Measurements from ENCODE around the gene MERTK.

Gene MERTK

GRCh38 chr2:111986116-111986900, 87.9 kb downstream of the MERTK start:
- no peak overlapping the region for H3K4me3 ChIP-seq (ENCODE audit: control insufficient read depth, low read depth, low read length)
- DNase-seq (ENCODE audit: low read depth) = peak; percentile 28
- TF ChIP-seq CTCF (conservative IDR thresholded peaks at IDR 0.05; ENCODE audit: control insufficient read depth, insufficient read depth, low read depth, low read length) = no peak

GRCh38 chr2:111990375-111990774, 92.0 kb downstream of the MERTK start:
- no peak for DNase-seq (ENCODE audit: low read depth)
- no peak overlapping the region for H3K4me3 ChIP-seq (ENCODE audit: control insufficient read depth, low read depth, low read length)
- TF ChIP-seq CTCF (conservative IDR thresholded peaks at IDR 0.05; ENCODE audit: control insufficient read depth, insufficient read depth, low read depth, low read length) = no peak

- TF ChIP-seq CTCF (conservative IDR thresholded peaks at IDR 0.05; ENCODE audit: control insufficient read depth, insufficient read depth, low read depth, low read length) = no peak
Measured at GRCh38 chr2:111990856-111991255, 92.4 kb downstream of the MERTK start.

GRCh38 chr2:111994042-111994441, 95.6 kb downstream of the MERTK start:
- no peak for DNase-seq (ENCODE audit: low read depth)
- TF ChIP-seq CTCF (conservative IDR thresholded peaks at IDR 0.05; ENCODE audit: control insufficient read depth, insufficient read depth, low read depth, low read length) = no peak
- no peak overlapping the region for H3K4me3 ChIP-seq (ENCODE audit: control insufficient read depth, low read depth, low read length)

More at GRCh38 chr2:111990856-111991255, 92.4 kb downstream of the MERTK start:
- H3K4me3 ChIP-seq (ENCODE audit: control insufficient read depth, low read depth, low read length) = no peak overlapping the region
- peak; percentile 15 for DNase-seq (ENCODE audit: low read depth)

- no peak overlapping the region for H3K4me3 ChIP-seq (ENCODE audit: control insufficient read depth, low read depth, low read length)
- no peak for TF ChIP-seq CTCF (conservative IDR thresholded peaks at IDR 0.05; ENCODE audit: control insufficient read depth, insufficient read depth, low read depth, low read length)
- no peak for DNase-seq (ENCODE audit: low read depth)
Measured at GRCh38 chr2:111995148-111995547, 96.7 kb downstream of the MERTK start.

GRCh38 chr2:111999809-112000208, 101.4 kb downstream of the MERTK start:
- DNase-seq (ENCODE audit: low read depth) = no peak
- H3K4me3 ChIP-seq (ENCODE audit: control insufficient read depth, low read depth, low read length) = no peak overlapping the region
- TF ChIP-seq CTCF (conservative IDR thresholded peaks at IDR 0.05; ENCODE audit: control insufficient read depth, insufficient read depth, low read depth, low read length) = no peak
